Measurements from ENCODE around the gene CNKSR2.

DNA sequence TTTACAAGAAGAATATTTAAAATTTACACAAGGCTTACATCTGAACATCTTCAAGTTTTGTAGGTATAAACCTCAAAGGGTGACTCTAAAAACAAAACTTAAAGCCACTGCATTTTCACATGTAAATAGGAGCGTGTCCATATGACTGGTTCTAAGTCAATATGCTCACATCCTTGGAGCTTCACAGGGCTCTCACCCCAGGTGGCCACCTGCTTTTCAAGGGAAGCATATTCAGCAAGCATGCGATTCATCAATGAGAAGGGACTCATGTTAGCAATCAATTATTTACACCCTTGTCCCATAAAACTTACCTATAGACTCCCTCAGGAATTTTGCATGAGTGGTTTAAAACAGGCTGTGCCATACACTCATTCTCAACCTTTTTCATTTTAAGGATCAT, 301.7 kb downstream of the CNKSR2 start:
- TF ChIP-seq, protein P1, sequence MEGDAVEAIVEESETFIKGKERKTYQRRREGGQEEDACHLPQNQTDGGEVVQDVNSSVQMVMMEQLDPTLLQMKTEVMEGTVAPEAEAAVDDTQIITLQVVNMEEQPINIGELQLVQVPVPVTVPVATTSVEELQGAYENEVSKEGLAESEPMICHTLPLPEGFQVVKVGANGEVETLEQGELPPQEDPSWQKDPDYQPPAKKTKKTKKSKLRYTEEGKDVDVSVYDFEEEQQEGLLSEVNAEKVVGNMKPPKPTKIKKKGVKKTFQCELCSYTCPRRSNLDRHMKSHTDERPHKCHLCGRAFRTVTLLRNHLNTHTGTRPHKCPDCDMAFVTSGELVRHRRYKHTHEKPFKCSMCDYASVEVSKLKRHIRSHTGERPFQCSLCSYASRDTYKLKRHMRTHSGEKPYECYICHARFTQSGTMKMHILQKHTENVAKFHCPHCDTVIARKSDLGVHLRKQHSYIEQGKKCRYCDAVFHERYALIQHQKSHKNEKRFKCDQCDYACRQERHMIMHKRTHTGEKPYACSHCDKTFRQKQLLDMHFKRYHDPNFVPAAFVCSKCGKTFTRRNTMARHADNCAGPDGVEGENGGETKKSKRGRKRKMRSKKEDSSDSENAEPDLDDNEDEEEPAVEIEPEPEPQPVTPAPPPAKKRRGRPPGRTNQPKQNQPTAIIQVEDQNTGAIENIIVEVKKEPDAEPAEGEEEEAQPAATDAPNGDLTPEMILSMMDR (IDR thresholded peaks at IDR 0.05; ENCODE audit: insufficient read depth, low read length, poor library complexity, severe bottlenecking): no peak
- TF ChIP-seq EZH2phosphoT487 (conservative IDR thresholded peaks at IDR 0.05; ENCODE audit: low read length): no peak

Data from SU-DHL-6 (cell line).